Activated CD8-positive, alpha-beta memory T cell treated with anti-CD3 and anti-CD28 coated beads, Interleukin-2, amount 10 ng/mL, durations not matched to agents 7 days and 5 days (primary cell): ENCODE measurements around the gene SELPLG. TPM values are rescaled to one million over a fixed set of nuclear protein-coding genes. Genes with fewer than 3 reads are reported as not detected.
"Not testable (repeated sequence)": the region's sequence is repeated elsewhere in the genome, so short reads cannot be mapped to it uniquely, and the experiment has no call there.

Source experiments
- ATAC-seq: fragments of 150-1000 bp; cut with Tn5 transposase; one replicate; pipeline ENCODE4 v1.10.0; 2021; ENCODE audit warnings: moderate library complexity
- CTCF ChIA-PET: fragments of 350-600 bp; sonication (Branson Sonifier 250); formaldehyde crosslinking; loops from one replicate; lab custom pipeline; 2021; ENCODE audit warnings: antibody characterized with exemption; lab: Charles Lee
- DNase-seq: peaks from one replicate; pipeline ENCODE4 v3.0.0-alpha.2; 2020
- H3K27ac Mint-ChIP-seq: one replicate; pipeline ENCODE4 v1.8.0; 2021; ENCODE audit warnings: mild to moderate bottlenecking, mixed read lengths
- H3K27me3 Mint-ChIP-seq: one replicate; pipeline ENCODE4 v1.8.0; 2021; ENCODE audit warnings: mixed read lengths
- H3K36me3 Mint-ChIP-seq: one replicate; pipeline ENCODE4 v1.8.0; 2021; ENCODE audit warnings: mild to moderate bottlenecking, mixed read lengths
- H3K4me1 Mint-ChIP-seq: one replicate; pipeline ENCODE4 v1.8.0; 2021; ENCODE audit warnings: mixed read lengths
- H3K4me3 Mint-ChIP-seq: one replicate; pipeline ENCODE4 v1.8.0; 2021; ENCODE audit warnings: mild to moderate bottlenecking, moderate library complexity, mixed read lengths
- H3K9me3 Mint-ChIP-seq: one replicate; pipeline ENCODE4 v1.8.0; 2022; ENCODE audit warnings: low read depth, mixed read lengths
- total RNA-seq, 2 experiments: library from RNA; stranded (reverse); gene quantifications; one replicate each; pipeline ENCODE4 v1.2.3, GENCODE V29; 2021

The SELPLG gene
- total RNA-seq, 2 experiments from 2014 or later = 148 to 184 TPM

- no peaks in the 10 kb centered on the region for H3K9me3 Mint-ChIP-seq
- no peaks in the 10 kb centered on the region for H3K36me3 Mint-ChIP-seq
- H3K27ac Mint-ChIP-seq = no peak overlapping the region
- no peak overlapping the region for H3K4me3 Mint-ChIP-seq
- H3K4me1 Mint-ChIP-seq = peaks cover 19% of the 10 kb centered on the region
- CTCF ChIA-PET = interaction anchor here (0.5 to 12.8 kb wide), 6 partner anchors 18 to 426 kb away, joined by 3 to 203 read pairs (median 4); partner anchors contain the start of gene ALKBH2
- ATAC-seq (no peak), DNase-seq (no peak)
- H3K27me3 Mint-ChIP-seq = no peaks in the 10 kb centered on the region
Measured at GRCh38 chr12:108667349-108667748, 33.7 kb upstream of the SELPLG start.

DNA sequence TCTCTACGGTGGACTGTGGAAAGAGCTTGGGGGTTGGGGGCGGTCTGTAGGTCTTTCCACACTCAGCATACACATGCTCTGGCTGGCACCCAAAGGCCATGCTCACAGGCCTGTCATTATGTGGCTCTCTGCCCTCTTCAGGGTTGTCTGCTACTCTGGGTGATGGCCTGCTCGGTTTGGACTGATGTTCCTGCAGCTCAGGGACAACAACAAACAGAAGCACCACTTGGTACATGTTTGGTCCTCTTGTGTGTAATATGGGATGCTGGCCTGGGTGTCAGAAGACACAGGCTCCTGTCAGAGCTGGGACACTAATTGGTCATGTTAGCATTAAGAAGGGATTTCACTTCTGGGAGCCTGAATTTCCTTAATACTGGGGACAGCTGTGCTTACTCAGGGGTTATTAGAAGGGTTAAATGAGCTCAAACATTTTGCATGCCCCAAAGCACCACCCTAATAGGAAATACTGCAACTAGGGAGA lies 32.7 kb upstream of the SELPLG start:
- Mint-ChIP-seq H3K36me3 (no peaks in the 10 kb centered on the region), H3K27ac (no peak overlapping the region), H3K4me3 (no peak overlapping the region), H3K27me3 (no peaks in the 10 kb centered on the region), H3K9me3 (no peaks in the 10 kb centered on the region), H3K4me1 (peaks cover 19% of the 10 kb centered on the region)
- DNase-seq (no peak), ATAC-seq (no peak)
- CTCF ChIA-PET = interaction anchor here (0.5 to 12.8 kb wide), 13 partner anchors 19 to 427 kb away, joined by 3 to 203 read pairs (median 4); partner anchors contain the start of genes ALKBH2 and SELPLG

DNA sequence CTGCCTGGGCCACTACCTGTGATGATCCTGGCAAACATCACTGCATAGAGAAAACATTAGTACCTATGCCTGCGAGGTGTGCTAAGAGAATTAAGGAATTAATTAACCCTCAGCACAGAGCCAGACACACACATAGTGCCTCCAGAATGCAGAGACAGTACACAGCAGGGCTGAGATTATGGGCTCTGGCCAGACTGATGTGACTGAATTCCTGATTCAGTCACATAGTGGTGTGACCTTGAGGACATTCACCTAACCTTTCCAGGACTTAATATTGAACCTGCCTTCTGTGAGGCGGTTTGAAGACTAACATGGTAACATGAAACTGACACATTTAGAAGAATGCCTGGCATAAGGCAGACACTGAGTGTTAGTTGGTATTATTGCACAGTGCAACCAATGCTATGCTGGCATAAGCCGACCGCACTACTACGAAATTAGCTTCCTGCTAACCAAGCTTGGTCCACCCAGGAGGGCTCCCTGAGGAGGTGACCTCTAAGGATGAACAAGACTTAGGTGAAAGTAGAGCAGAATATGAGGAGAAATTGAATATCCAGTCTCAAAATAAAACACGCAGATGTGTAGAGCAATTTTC lies 32.0 kb upstream of the SELPLG start:
- no peaks in the 10 kb centered on the region for H3K36me3 Mint-ChIP-seq
- H3K27me3 Mint-ChIP-seq = no peaks in the 10 kb centered on the region
- no peaks in the 10 kb centered on the region for H3K9me3 Mint-ChIP-seq
- peaks cover 19% of the 10 kb centered on the region for H3K4me1 Mint-ChIP-seq
- CTCF ChIA-PET = interaction anchor here (0.7 to 12.8 kb wide), 29 partner anchors 11 to 427 kb away, joined by 3 to 203 read pairs (median 6); partner anchors contain the start of genes ALKBH2 and SELPLG
- no peak overlapping the region for H3K4me3 Mint-ChIP-seq
- DNase-seq (no peak), ATAC-seq (no peak)
- no peak overlapping the region for H3K27ac Mint-ChIP-seq

GRCh38 chr12:108664338-108665258 lies 30.9 kb upstream of the SELPLG start:
- CTCF ChIA-PET = interaction anchor here (0.6 to 12.8 kb wide), 51 partner anchors 9 to 488 kb away, joined by 3 to 203 read pairs (median 5); partner anchors contain the start of genes ALKBH2, ISCU and SELPLG
- no peak overlapping the region for H3K4me3 Mint-ChIP-seq
- H3K4me1 Mint-ChIP-seq = peaks cover 19% of the 10 kb centered on the region
- H3K9me3 Mint-ChIP-seq = no peaks in the 10 kb centered on the region
- H3K36me3 Mint-ChIP-seq = no peaks in the 10 kb centered on the region
- H3K27me3 Mint-ChIP-seq = no peaks in the 10 kb centered on the region
- peak; percentile 100 for ATAC-seq
- peak; percentile 93 for DNase-seq
- peak overlapping the region; percentile 82 for H3K27ac Mint-ChIP-seq

DNA sequence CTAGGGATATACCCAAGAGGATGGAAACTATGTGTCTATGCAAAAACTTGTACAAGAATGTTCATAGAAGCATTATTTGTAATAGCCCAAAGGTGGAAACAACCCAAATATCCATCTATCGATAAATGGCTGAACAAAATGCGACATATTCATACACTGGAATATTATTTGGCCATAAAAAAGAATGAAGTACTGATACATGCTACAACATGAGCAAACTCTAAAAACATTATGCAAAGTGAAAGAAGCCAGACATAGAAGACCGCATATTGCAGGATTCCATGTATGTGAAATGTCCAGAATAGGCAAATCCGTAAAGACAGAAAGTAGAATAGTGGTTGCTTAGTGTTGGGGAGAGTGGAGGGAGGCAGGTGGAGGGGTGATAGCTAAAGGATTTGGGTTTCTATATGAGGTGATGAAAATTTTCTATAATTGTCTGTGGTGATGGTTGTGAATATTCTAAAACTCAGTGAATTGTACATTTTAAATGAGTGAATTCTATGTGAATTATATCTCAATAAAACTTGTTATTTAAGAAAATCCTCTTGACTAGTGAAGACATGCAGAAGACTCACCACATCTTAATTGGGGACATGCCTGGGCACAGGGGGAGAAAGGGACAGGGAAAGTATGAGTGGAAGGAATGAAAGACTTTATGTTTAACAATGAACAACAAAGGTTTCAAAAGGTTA lies 29.8 kb upstream of the SELPLG start:
- Mint-ChIP-seq H3K9me3 (no peaks in the 10 kb centered on the region), H3K4me3 (no peak overlapping the region)

DNA sequence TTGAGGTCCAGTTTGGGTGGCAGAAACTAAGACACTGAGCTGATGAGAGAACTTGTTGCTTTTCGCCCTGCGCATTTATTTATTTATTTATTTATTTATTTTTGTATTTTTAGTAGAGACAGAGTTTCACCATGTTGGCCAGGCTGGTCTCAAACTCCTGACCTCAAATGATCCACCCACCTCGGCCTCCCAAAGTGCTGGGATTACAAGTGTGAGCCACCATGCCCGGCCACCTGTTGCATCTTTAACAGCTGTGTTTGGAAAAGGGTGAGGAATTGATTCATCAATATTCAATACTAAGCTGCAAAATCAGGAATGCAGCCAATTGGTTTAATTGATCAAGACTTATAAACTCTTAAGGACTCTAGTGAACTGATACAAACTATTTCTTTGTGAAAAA lies 24.4 kb upstream of the SELPLG start:
- peaks cover 17% of the 10 kb centered on the region for H3K36me3 Mint-ChIP-seq
- not testable (repeated sequence) for H3K4me3 Mint-ChIP-seq, H3K27me3 Mint-ChIP-seq, DNase-seq, H3K4me1 Mint-ChIP-seq, H3K27ac Mint-ChIP-seq, H3K9me3 Mint-ChIP-seq, ATAC-seq
- CTCF ChIA-PET = interaction anchor here (1.4 kb wide), 2 partner anchors 40 to 93 kb away, joined by 3 read pairs; no protein-coding TSS in a partner anchor

More for the DNA sequence above, 29.8 kb upstream of the SELPLG start:
- DNase-seq (no peak), ATAC-seq (no peak)
- Mint-ChIP-seq H3K27me3 (no peaks in the 10 kb centered on the region), H3K4me1 (peaks cover 19% of the 10 kb centered on the region), H3K27ac (peak overlapping the region; percentile 22), H3K36me3 (peaks cover 4% of the 10 kb centered on the region)
- CTCF ChIA-PET = interaction anchor here (0.9 to 12.8 kb wide), 27 partner anchors 10 to 429 kb away, joined by 3 to 203 read pairs (median 7); partner anchors contain the start of genes ALKBH2, ISCU and SELPLG

DNA sequence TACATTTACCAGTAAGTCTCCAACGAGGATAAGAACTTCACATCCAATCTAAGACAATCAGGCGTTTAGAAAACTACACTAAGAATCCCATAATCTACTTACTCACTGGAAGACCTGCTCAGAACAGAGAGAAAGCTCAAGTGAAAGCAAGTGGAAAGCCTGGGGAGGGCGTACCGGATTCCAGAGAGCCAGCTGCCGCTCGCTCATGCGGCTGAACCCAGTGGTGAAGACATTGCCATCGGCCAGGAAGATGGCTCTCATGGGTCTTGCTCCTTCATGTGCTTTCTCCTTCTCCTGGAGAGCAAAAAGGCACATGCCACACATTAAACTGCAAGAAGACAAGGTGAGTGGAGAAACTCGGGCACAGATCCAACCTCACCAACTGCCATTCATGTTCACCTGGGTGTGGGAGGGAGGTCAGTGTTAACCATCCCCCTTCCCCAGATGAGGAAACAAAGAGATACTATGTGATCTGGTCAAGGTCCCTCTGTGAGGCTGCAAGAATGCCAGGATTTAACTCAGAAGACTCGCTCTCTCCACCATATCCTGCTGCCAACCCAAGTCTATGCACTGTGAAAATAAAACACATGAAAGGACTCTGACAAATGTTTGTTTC lies 23.5 kb upstream of the SELPLG start:
- DNase-seq (no peak), ATAC-seq (no peak)
- H3K4me3 Mint-ChIP-seq = no peak overlapping the region
- CTCF ChIA-PET = interaction anchor here (1.4 kb wide), 1 partner anchor 39 kb away, joined by 3 read pairs; no protein-coding TSS in a partner anchor
- peaks cover 19% of the 10 kb centered on the region for H3K36me3 Mint-ChIP-seq
- H3K27me3 Mint-ChIP-seq = no peaks in the 10 kb centered on the region
- no peaks in the 10 kb centered on the region for H3K4me1 Mint-ChIP-seq
- no peak overlapping the region for H3K27ac Mint-ChIP-seq
- H3K9me3 Mint-ChIP-seq = no peaks in the 10 kb centered on the region

DNA sequence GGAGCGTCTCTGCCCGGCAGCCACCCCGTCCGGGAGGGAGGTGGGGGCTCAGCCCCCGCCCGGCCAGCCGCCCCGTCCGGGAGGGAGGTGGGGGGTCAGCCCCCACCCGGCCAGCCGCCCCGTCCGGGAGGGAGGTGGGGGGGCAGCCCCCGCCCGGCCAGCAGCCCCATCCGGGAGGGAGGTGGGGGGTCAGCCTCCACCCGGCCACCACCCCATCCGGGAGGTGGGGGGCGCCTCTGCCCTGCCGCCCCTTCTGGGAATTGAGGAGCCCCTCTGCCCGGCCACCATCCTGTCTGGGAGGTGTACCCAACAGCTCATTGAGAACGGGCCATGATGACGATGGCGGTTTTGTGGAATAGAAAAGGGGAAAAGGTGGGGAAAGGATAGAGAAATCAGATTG lies 22.6 kb upstream of the SELPLG start:
- ATAC-seq, H3K27ac Mint-ChIP-seq, H3K9me3 Mint-ChIP-seq, H3K27me3 Mint-ChIP-seq, H3K4me3 Mint-ChIP-seq, H3K4me1 Mint-ChIP-seq, DNase-seq, CTCF ChIA-PET: not testable (repeated sequence)
- peaks cover 24% of the 10 kb centered on the region for H3K36me3 Mint-ChIP-seq

- not testable (repeated sequence) for H3K4me3 Mint-ChIP-seq, DNase-seq, H3K4me1 Mint-ChIP-seq, ATAC-seq, H3K27me3 Mint-ChIP-seq, H3K27ac Mint-ChIP-seq, H3K9me3 Mint-ChIP-seq
- H3K36me3 Mint-ChIP-seq = peaks cover 24% of the 10 kb centered on the region
- CTCF ChIA-PET = interaction anchor here (0.9 kb wide), 1 partner anchor 9 kb away, joined by 3 read pairs; no protein-coding TSS in a partner anchor
Measured at GRCh38 chr12:108655812-108656175, 22.1 kb upstream of the SELPLG start.

- H3K9me3 Mint-ChIP-seq, H3K4me3 Mint-ChIP-seq, H3K27me3 Mint-ChIP-seq, H3K27ac Mint-ChIP-seq, ATAC-seq, CTCF ChIA-PET, H3K4me1 Mint-ChIP-seq, DNase-seq: not testable (repeated sequence)
- peaks cover 24% of the 10 kb centered on the region for H3K36me3 Mint-ChIP-seq
Measured at GRCh38 chr12:108654622-108655021, 20.9 kb upstream of the SELPLG start.

- no peak overlapping the region for H3K27ac Mint-ChIP-seq
- CTCF ChIA-PET = interaction anchor here (0.6 to 1.9 kb wide), 3 partner anchors 11 to 158 kb away, joined by 3 to 7 read pairs (median 3); no protein-coding TSS in a partner anchor
- H3K9me3 Mint-ChIP-seq = no peaks in the 10 kb centered on the region
- DNase-seq (no peak), ATAC-seq (no peak)
- no peaks in the 10 kb centered on the region for H3K27me3 Mint-ChIP-seq
- no peak overlapping the region for H3K4me3 Mint-ChIP-seq
- H3K36me3 Mint-ChIP-seq = peaks cover 25% of the 10 kb centered on the region
- peaks cover 8% of the 10 kb centered on the region for H3K4me1 Mint-ChIP-seq
Measured at GRCh38 chr12:108653922-108654321, 20.2 kb upstream of the SELPLG start.

DNA sequence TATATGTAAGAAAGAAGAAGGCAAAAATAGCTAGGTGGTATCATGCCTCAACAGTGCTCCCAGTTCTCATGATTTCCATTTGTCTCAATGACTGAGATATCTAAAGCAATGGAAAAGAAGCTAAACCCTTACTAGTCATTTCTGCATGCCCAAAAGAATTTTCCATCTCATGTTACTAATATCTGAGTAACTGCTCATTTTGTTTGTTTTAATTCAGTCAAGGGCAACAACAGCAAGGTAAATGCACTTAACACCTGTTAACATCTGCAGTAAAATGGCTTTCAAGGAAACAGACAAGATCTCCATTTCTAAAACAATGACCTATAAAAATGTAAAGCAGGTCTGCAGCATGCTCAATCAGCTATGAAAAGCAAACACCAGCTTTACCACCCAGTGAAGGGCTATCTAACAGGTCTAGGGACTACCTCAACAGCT lies 19.4 kb upstream of the SELPLG start:
- Mint-ChIP-seq H3K4me3 (no peak overlapping the region), H3K4me1 (peaks cover 8% of the 10 kb centered on the region), H3K27ac (no peak overlapping the region), H3K9me3 (no peaks in the 10 kb centered on the region), H3K36me3 (peaks cover 20% of the 10 kb centered on the region), H3K27me3 (no peaks in the 10 kb centered on the region)
- DNase-seq (no peak), ATAC-seq (peak; percentile 16)
- CTCF ChIA-PET = interaction anchor here (0.8 to 2.0 kb wide), 3 partner anchors 11 to 150 kb away, joined by 3 to 7 read pairs (median 4); no protein-coding TSS in a partner anchor
